Spleen (tissue), 7 donors: ENCODE measurements around the gene AZU1.

Experiments
- POLR2A ChIP-seq, 3 donors: fragments of 450-650 bp; IDR thresholded peaks; one replicate each; pipeline ENCODE4 v1.5.1; 2017; ENCODE audit warnings: antibody characterized with exemption in 3 of 3, mild to moderate bottlenecking in 1 of 3
- POLR2AphosphoS5 ChIP-seq, 3 donors: sonication (generic); formaldehyde crosslinking; IDR thresholded peaks; one replicate each; pipeline ENCODE4 v1.5.1; 2017; ENCODE audit warnings: antibody characterized with exemption in 3 of 3
- TF ChIP-seq, protein P1 (sequence below), 11 experiments: fragments of 200-600 bp in 7 of 11; fragments of 450-650 bp in 4 of 11; sonication (generic) in 4 of 11; IDR thresholded peaks in 8 of 11; conservative IDR thresholded peaks in 3 of 11; 1 replicate in 7 of 11; 2 replicates in 4 of 11; pipeline versions ENCODE4 v1.4.0 to v1.8.0; 2016 to 2021; ENCODE audit warnings: antibody characterized with exemption in 11 of 11, inconsistent platforms in 4 of 11, mild to moderate bottlenecking in 1 of 11
- donor health status: DM: no; HTN: no; CAD: no; lungs with moderate emphysema.
- donor health status: DM: no; HTN: no; CAD: no.
- donor health status: DM: no; HTN: no; CAD: no.

DNA sequence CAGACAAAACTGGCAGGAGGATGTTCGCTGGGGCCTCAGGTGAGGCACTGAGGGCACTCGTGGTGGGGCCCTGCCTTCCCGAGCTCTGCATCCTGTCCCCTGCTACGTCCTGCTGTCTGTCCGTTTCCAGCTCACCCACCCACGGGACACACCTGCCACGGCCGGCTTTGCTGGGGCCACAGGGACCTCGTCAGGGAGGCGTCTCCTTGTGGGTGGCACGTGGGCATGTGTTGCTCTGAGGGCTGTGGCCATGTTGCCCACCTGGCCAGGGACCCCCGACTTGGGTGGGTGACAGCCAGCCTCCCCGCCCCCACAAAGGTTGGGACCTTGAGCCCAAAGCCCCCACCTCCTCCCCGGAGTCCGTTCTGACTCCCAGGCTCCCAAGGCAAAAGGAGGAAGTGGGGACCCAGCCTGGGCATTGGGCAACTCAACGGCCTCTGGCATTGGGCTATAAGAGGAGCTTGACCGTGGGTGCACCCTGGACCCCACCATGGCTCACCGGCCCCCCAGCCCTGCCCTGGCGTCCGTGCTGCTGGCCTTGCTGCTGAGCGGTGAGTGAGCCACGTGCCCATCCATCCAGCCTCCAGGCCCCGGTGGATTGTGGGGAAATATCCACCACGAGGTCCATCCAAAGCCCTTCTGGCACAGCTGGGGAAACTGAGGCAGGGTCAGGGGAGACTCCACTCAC, 13.0 kb downstream of the AZU1 start, which contains the start of gene PRTN3:
- TF ChIP-seq POLR2AphosphoS5 (IDR thresholded peaks at IDR 0.05) (no peak), POLR2A (IDR thresholded peaks at IDR 0.05) (no peak)
- TF ChIP-seq, protein P1, sequence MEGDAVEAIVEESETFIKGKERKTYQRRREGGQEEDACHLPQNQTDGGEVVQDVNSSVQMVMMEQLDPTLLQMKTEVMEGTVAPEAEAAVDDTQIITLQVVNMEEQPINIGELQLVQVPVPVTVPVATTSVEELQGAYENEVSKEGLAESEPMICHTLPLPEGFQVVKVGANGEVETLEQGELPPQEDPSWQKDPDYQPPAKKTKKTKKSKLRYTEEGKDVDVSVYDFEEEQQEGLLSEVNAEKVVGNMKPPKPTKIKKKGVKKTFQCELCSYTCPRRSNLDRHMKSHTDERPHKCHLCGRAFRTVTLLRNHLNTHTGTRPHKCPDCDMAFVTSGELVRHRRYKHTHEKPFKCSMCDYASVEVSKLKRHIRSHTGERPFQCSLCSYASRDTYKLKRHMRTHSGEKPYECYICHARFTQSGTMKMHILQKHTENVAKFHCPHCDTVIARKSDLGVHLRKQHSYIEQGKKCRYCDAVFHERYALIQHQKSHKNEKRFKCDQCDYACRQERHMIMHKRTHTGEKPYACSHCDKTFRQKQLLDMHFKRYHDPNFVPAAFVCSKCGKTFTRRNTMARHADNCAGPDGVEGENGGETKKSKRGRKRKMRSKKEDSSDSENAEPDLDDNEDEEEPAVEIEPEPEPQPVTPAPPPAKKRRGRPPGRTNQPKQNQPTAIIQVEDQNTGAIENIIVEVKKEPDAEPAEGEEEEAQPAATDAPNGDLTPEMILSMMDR (IDR thresholded peaks at IDR 0.05 in 8 of 11, conservative IDR thresholded peaks at IDR 0.05 in 3 of 11), result no peak
